Keratinocyte (primary cell): ENCODE results near the gene PKNOX2. TPM values are rescaled to one million over a fixed set of nuclear protein-coding genes. Genes with fewer than 3 reads are reported as not detected.

Source experiments
- DNase-seq: peaks from one replicate; pipeline ENCODE4 v3.0.0-alpha.2; 2011; ENCODE audit warnings: low read depth, missing footprints, low spot score
- FAIRE-seq: peaks from 2 replicates; lab custom pipeline; 2011; peaks lifted over from hg19 to GRCh38; lab: Jason Lieb, UNC
- H2AFZ ChIP-seq: 2 replicates; pipeline ENCODE4 v1.6.0; 2012; ENCODE audit warnings: low read length, control low read depth, inconsistent platforms; ENCODE audit not compliant: control insufficient read depth
- H3K27ac ChIP-seq: 2 replicates; pipeline ENCODE4 v1.5.1; 2011; ENCODE audit warnings: low read length; ENCODE audit not compliant: control insufficient read depth, insufficient read depth
- H3K27me3 ChIP-seq: 3 replicates; pipeline ENCODE4 v1.6.0; 2011; ENCODE audit warnings: low read length; ENCODE audit not compliant: control insufficient read depth, insufficient read depth; ENCODE audit errors: extremely low read depth
- H3K36me3 ChIP-seq, 2 experiments: 2 replicates in 1 of 2; 3 replicates in 1 of 2; pipeline ENCODE4 v1.5.1; 2011; ENCODE audit warnings: low read length in 2 of 2, mild to moderate bottlenecking in 1 of 2; ENCODE audit not compliant: control insufficient read depth in 2 of 2, insufficient read depth in 2 of 2; ENCODE audit errors: extremely low read depth in 1 of 2
- H3K4me1 ChIP-seq: 3 replicates; pipeline ENCODE4 v1.5.1; 2011; ENCODE audit warnings: low read length; ENCODE audit not compliant: control insufficient read depth, insufficient read depth; ENCODE audit errors: extremely low read depth
- H3K4me2 ChIP-seq: 3 replicates; pipeline ENCODE4 v1.6.0; 2011; ENCODE audit warnings: low read depth, low read length; ENCODE audit not compliant: control insufficient read depth, insufficient read depth; ENCODE audit errors: extremely low read depth
- H3K4me3 ChIP-seq, 3 experiments: fragments of 200-600 bp in 1 of 3; sonication (generic) in 1 of 3; 2 replicates in 2 of 3; 3 replicates in 1 of 3; pipeline ENCODE4 v1.5.1; 2011 to 2016; ENCODE audit warnings: low read length in 3 of 3, mild to moderate bottlenecking in 3 of 3, control low read depth in 2 of 3, inconsistent platforms in 1 of 3, low read depth in 1 of 3, mixed read lengths in 1 of 3, mixed run types in 1 of 3, moderate library complexity in 1 of 3; ENCODE audit not compliant: control insufficient read depth in 2 of 3, insufficient read depth in 2 of 3; ENCODE audit errors: extremely low read depth in 1 of 3
- H3K79me2 ChIP-seq: 2 replicates; pipeline ENCODE4 v1.6.0; 2012; ENCODE audit warnings: low read length; ENCODE audit not compliant: control insufficient read depth, insufficient read depth
- H3K9ac ChIP-seq: 3 replicates; pipeline ENCODE4 v1.6.0; 2011; ENCODE audit warnings: low read length; ENCODE audit not compliant: control insufficient read depth, insufficient read depth; ENCODE audit errors: extremely low read depth
- H3K9me1 ChIP-seq: 3 replicates; pipeline ENCODE4 v1.6.0; 2011; ENCODE audit warnings: low read length; ENCODE audit not compliant: control insufficient read depth, insufficient read depth; ENCODE audit errors: extremely low read depth
- H3K9me3 ChIP-seq: 2 replicates; pipeline ENCODE4 v1.5.1; 2012; ENCODE audit warnings: low read depth, low read length; ENCODE audit not compliant: control insufficient read depth
- H4K20me1 ChIP-seq: 3 replicates; pipeline ENCODE4 v1.6.0; 2011; ENCODE audit warnings: low read length; ENCODE audit not compliant: control insufficient read depth, insufficient read depth; ENCODE audit errors: extremely low read depth
- EZH2 ChIP-seq: IDR thresholded peaks from one replicate; pipeline ENCODE4 v1.6.1; 2012; ENCODE audit warnings: inconsistent platforms, mild to moderate bottlenecking, low read length, moderate library complexity
- dilution Hi-C: fragments of 300-500 bp; cut with MboI; formaldehyde crosslinking; loops from one replicate; pipeline ENCODE4 v1.7.0; 2020; ENCODE audit warnings: low sequenced_read_pairs; ENCODE audit not compliant: extremely low pct_ligation_motif_present
- polyA plus RNA-seq, 5 experiments: library from polyadenylated mRNA; depleted of rRNA in 3 of 5; stranded (reverse) in 3 of 5; stranded (forward) in 1 of 5; unstranded in 1 of 5; fragments of >200 nt; gene quantifications; 1 replicate in 1 of 5; 2 replicates in 3 of 5; 3 replicates in 1 of 5; pipeline versions ENCODE4 v1.2.1 to v1.2.3, GENCODE V29; 2011 to 2012; ENCODE audit warnings: missing spikeins in 2 of 5, low read depth in 1 of 5, low replicate concordance in 1 of 5
- TF ChIP-seq, protein P1 (sequence below), 3 experiments: IDR thresholded peaks in 1 of 3; conservative IDR thresholded peaks in 1 of 3; optimal IDR thresholded peaks in 1 of 3; 2 replicates in 2 of 3; 3 replicates in 1 of 3; pipeline versions ENCODE3 to v1.5.1; 2011; ENCODE audit warnings: low read length in 3 of 3, mild to moderate bottlenecking in 3 of 3, moderate library complexity in 2 of 3, control low read depth in 1 of 3, inconsistent platforms in 1 of 3; ENCODE audit not compliant: insufficient read depth in 2 of 3; ENCODE audit errors: extremely low read depth in 1 of 3

Gene PKNOX2
- polyA plus RNA-seq, 1 donor (not counting 4 experiments of a cell fraction or from before 2014, with no cell fraction given) = 0.05 TPM

DNA sequence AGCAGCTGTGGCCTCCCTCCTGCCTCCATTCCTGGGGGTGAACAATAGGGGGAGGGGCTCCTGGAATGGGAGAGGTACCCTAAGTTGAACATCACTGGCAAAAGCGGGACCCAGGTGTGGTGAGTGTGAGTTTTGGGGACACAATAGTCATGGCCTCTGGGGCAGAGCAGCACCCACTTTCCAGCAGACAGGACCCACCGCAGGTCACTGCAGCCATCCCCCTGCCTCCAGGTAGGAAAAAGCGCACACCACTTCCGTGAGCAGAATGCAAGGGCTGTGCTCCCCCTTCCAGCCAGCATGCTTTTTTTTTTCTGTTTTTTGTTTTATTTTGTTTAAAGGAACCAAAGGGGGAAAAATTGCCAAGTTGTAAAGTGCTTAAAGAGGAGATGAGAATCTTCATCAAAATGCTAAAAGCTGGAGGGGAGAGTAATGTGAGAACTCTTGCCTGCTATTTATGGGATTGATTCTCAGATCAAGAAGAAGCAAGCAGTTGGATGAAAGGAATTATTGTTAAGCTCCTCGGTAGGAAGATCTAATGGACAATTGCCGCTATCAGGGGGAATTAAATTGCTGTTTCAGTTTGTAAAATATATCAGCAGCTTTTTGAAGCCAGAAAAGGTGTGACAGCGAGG lies 178.7 kb downstream of the PKNOX2 start:
- TF ChIP-seq, protein P1, sequence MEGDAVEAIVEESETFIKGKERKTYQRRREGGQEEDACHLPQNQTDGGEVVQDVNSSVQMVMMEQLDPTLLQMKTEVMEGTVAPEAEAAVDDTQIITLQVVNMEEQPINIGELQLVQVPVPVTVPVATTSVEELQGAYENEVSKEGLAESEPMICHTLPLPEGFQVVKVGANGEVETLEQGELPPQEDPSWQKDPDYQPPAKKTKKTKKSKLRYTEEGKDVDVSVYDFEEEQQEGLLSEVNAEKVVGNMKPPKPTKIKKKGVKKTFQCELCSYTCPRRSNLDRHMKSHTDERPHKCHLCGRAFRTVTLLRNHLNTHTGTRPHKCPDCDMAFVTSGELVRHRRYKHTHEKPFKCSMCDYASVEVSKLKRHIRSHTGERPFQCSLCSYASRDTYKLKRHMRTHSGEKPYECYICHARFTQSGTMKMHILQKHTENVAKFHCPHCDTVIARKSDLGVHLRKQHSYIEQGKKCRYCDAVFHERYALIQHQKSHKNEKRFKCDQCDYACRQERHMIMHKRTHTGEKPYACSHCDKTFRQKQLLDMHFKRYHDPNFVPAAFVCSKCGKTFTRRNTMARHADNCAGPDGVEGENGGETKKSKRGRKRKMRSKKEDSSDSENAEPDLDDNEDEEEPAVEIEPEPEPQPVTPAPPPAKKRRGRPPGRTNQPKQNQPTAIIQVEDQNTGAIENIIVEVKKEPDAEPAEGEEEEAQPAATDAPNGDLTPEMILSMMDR (optimal IDR thresholded peaks at IDR 0.05 in 1 of 3, IDR thresholded peaks at IDR 0.05 in 1 of 3, conservative IDR thresholded peaks at IDR 0.05 in 1 of 3; ENCODE audit: extremely low read depth in 1 of 3, insufficient read depth in 2 of 3, low read length in 3 of 3) = no peak
- TF ChIP-seq EZH2 = no peak
- DNase-seq = no peak
- no peaks in the 10 kb centered on the region for H3K36me3 ChIP-seq
- dilution Hi-C loops = no loop called here
- peaks cover 11% of the 10 kb centered on the region for H3K27me3 ChIP-seq
- no peak overlapping the region for H3K4me3 ChIP-seq
- H4K20me1 ChIP-seq = no peaks in the 10 kb centered on the region
- H3K4me2 ChIP-seq = no peak overlapping the region
- H3K4me1 ChIP-seq = no peaks in the 10 kb centered on the region
- no peaks in the 10 kb centered on the region for H3K9me3 ChIP-seq
- H3K79me2 ChIP-seq = no peaks in the 10 kb centered on the region
- no peak overlapping the region for H3K27ac ChIP-seq
- H3K9ac ChIP-seq = no peak overlapping the region
- H2AFZ ChIP-seq = no peak overlapping the region
- H3K9me1 ChIP-seq = no peaks in the 10 kb centered on the region
- FAIRE-seq = no peak

DNA sequence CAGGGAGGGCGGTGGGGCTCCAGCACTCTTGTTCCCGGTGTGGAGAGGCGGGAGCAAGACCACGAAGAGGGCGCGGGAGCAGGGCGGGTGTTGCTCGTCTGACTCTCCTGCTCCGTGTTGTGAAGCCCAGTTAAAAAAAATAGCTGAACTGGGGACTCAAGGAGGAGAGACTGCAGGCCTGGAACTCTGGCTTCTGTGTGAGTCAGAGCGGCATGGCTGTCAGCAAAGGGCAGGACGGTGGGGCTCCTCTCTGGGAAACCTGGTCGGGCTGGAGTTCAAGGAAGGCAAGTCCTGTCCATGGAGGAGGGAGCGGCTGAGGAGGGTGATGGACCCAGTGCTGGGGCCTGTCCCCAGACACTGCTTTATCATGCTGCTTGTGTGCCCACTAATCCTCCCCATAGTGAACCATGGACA lies 179.2 kb downstream of the PKNOX2 start:
- Histone ChIP-seq H3K4me3 (no peak overlapping the region), H3K9me1 (no peaks in the 10 kb centered on the region), H3K4me2 (no peak overlapping the region), H3K27me3 (peaks cover 11% of the 10 kb centered on the region), H3K36me3 (no peaks in the 10 kb centered on the region), H3K79me2 (no peaks in the 10 kb centered on the region), H3K9ac (no peak overlapping the region), H3K9me3 (no peaks in the 10 kb centered on the region), H4K20me1 (no peaks in the 10 kb centered on the region), H2AFZ (no peak overlapping the region), H3K4me1 (no peaks in the 10 kb centered on the region), H3K27ac (no peak overlapping the region)
- dilution Hi-C loops = no loop called here
- FAIRE-seq = no peak
- TF ChIP-seq, protein P1 (optimal IDR thresholded peaks at IDR 0.05 in 1 of 3, IDR thresholded peaks at IDR 0.05 in 1 of 3, conservative IDR thresholded peaks at IDR 0.05 in 1 of 3; ENCODE audit: extremely low read depth in 1 of 3, insufficient read depth in 2 of 3, low read length in 3 of 3) = no peak
- no peak for DNase-seq
